HEK293 (cell line): ENCODE measurements around the gene ARV1.

Experiments
- SALL2 ChIP-seq: fragments of 450-650 bp; formaldehyde crosslinking; IDR thresholded peaks from 2 replicates; pipeline ENCODE4 v1.5.0; 2017; ENCODE audit warnings: missing biosample characterization, mild to moderate bottlenecking, missing genetic modification characterization, borderline replicate concordance
- SCRT2 ChIP-seq: fragments of 450-650 bp; formaldehyde crosslinking; IDR thresholded peaks from 2 replicates; pipeline ENCODE4 v1.5.1; 2016; ENCODE audit warnings: missing biosample characterization, missing genetic modification characterization
- SP3 ChIP-seq: fragments of 450-650 bp; formaldehyde crosslinking; IDR thresholded peaks from 2 replicates; pipeline ENCODE4 v1.5.1; 2016; ENCODE audit warnings: missing biosample characterization, missing genetic modification characterization
- ZBTB1 ChIP-seq: fragments of 450-650 bp; formaldehyde crosslinking; IDR thresholded peaks from 2 replicates; pipeline ENCODE4 v1.5.1; 2016; ENCODE audit warnings: missing biosample characterization, missing genetic modification characterization
- ZBTB17 ChIP-seq: fragments of 450-650 bp; formaldehyde crosslinking; IDR thresholded peaks from 2 replicates; pipeline ENCODE4 v1.5.1; 2016; ENCODE audit warnings: missing biosample characterization, missing genetic modification characterization
- ZBTB44 ChIP-seq: fragments of 450-650 bp; IDR thresholded peaks from 2 replicates; pipeline ENCODE4 v1.5.1; 2018; ENCODE audit warnings: missing biosample characterization, mild to moderate bottlenecking, missing genetic modification characterization
- ZBTB49 ChIP-seq: fragments of 450-650 bp; formaldehyde crosslinking; IDR thresholded peaks from 2 replicates; pipeline ENCODE4 v1.5.1; 2016; ENCODE audit warnings: missing biosample characterization, missing genetic modification characterization, low read depth
- ZBTB8A ChIP-seq: fragments of 450-650 bp; formaldehyde crosslinking; IDR thresholded peaks from 2 replicates; pipeline ENCODE4 v1.5.1; 2016; ENCODE audit warnings: missing biosample characterization, missing genetic modification characterization
- ZFP69B ChIP-seq: fragments of 450-650 bp; formaldehyde crosslinking; IDR thresholded peaks from 2 replicates; pipeline ENCODE4 v1.5.1; 2016; ENCODE audit warnings: missing biosample characterization, missing genetic modification characterization
- ZNF157 ChIP-seq: fragments of 450-650 bp; formaldehyde crosslinking; IDR thresholded peaks from 2 replicates; pipeline ENCODE4 v1.5.1; 2016; ENCODE audit warnings: missing biosample characterization, missing genetic modification characterization
- ZNF174 ChIP-seq: fragments of 450-650 bp; formaldehyde crosslinking; IDR thresholded peaks from 2 replicates; pipeline ENCODE4 v1.5.0; 2017; ENCODE audit warnings: missing biosample characterization, mild to moderate bottlenecking, missing genetic modification characterization
- ZNF184 ChIP-seq: fragments of 450-650 bp; IDR thresholded peaks from 2 replicates; pipeline ENCODE4 v1.5.1; 2018; ENCODE audit warnings: missing biosample characterization, mild to moderate bottlenecking, missing genetic modification characterization
- ZNF19 ChIP-seq: fragments of 450-650 bp; formaldehyde crosslinking; IDR thresholded peaks from 2 replicates; pipeline ENCODE4; 2016; ENCODE audit warnings: missing biosample characterization, missing genetic modification characterization, low read depth
- ZNF202 ChIP-seq: fragments of 450-650 bp; formaldehyde crosslinking; IDR thresholded peaks from 2 replicates; pipeline ENCODE4 v1.5.1; 2016; ENCODE audit warnings: missing biosample characterization, missing genetic modification characterization, borderline replicate concordance
- ZNF23 ChIP-seq: fragments of 450-650 bp; formaldehyde crosslinking; IDR thresholded peaks from 2 replicates; pipeline ENCODE4 v1.5.1; 2016; ENCODE audit warnings: missing biosample characterization, missing genetic modification characterization, borderline replicate concordance
- ZNF366 ChIP-seq: fragments of 450-650 bp; formaldehyde crosslinking; conservative IDR thresholded peaks from 2 replicates; pipeline ENCODE4 v1.5.1; 2016; ENCODE audit warnings: missing biosample characterization, missing genetic modification characterization
- ZNF391 ChIP-seq: fragments of 450-650 bp; formaldehyde crosslinking; IDR thresholded peaks from 2 replicates; pipeline ENCODE4 v1.5.1; 2016; ENCODE audit warnings: low read depth, missing biosample characterization, missing genetic modification characterization, borderline replicate concordance
- ZNF433 ChIP-seq: fragments of 450-650 bp; formaldehyde crosslinking; IDR thresholded peaks from 2 replicates; pipeline ENCODE4 v1.5.1; 2016; ENCODE audit warnings: missing biosample characterization, missing genetic modification characterization, low read depth
- ZNF510 ChIP-seq: fragments of 450-650 bp; formaldehyde crosslinking; IDR thresholded peaks from 2 replicates; pipeline ENCODE4 v1.5.1; 2018; ENCODE audit warnings: mild to moderate bottlenecking, missing genetic modification characterization, missing biosample characterization; ENCODE audit not compliant: insufficient replicate concordance
- ZNF600 ChIP-seq: fragments of 450-650 bp; formaldehyde crosslinking; IDR thresholded peaks from 2 replicates; pipeline ENCODE4 v1.5.1; 2016; ENCODE audit warnings: missing biosample characterization, missing genetic modification characterization
- ZNF639 ChIP-seq: fragments of 450-650 bp; formaldehyde crosslinking; IDR thresholded peaks from 2 replicates; pipeline ENCODE4 v1.5.1; 2016; ENCODE audit warnings: missing biosample characterization, missing genetic modification characterization
- ZNF777 ChIP-seq: fragments of 450-650 bp; formaldehyde crosslinking; IDR thresholded peaks from 2 replicates; pipeline ENCODE4 v1.5.1; 2017; ENCODE audit warnings: missing biosample characterization, missing genetic modification characterization, borderline replicate concordance
- ZNF792 ChIP-seq: fragments of 450-650 bp; formaldehyde crosslinking; IDR thresholded peaks from 2 replicates; pipeline ENCODE4 v1.5.1; 2016; ENCODE audit warnings: missing biosample characterization, missing genetic modification characterization
- TF ChIP-seq, protein P1 (sequence below): fragments of 450-650 bp; formaldehyde crosslinking; conservative IDR thresholded peaks from 2 replicates; pipeline ENCODE4 v1.5.1; 2016; ENCODE audit warnings: low read depth, missing biosample characterization, missing genetic modification characterization
- TF ChIP-seq, protein P2 (sequence below): fragments of 450-650 bp; formaldehyde crosslinking; IDR thresholded peaks from 2 replicates; pipeline ENCODE4 v1.5.1; 2016; ENCODE audit warnings: missing biosample characterization, missing genetic modification characterization

The ARV1 gene

DNA sequence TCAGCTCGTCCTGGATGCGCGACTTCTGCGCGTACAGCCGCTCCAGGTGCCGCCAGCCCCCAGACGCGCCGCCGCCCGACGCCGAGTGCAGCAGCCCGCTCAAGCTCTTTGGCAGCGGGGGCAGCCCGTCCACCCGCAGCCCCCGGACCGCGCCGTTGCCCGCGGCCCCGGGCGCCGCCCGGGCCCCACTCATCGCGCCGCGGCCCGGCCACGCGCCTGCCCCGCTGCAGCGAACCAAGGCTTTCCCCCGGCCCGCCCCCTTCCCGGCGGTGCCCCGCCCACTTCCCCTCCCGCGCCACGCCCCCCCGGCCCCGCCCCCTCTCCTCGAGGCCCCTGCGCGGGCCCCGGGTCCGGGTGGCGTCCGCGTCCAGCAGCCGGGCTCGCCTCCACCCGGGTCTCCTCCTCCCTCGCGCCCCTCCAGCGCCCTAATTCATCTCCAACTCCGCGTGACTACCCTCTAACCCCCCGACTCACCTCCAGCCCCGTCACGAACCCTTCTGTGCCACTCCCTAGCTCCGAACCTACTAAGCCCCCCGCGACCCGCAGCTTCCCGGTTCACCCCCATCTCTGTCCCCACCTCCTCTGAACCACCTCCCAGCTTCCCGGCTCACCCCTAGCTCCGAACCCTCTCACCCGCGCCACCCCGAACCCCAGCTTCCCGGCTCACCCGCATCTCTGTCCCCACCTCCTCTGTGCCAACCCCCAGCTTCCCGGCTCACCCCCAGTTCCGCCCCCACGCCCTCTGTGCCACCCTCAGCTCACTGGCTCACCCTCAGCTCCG, 61.3 kb downstream of the ARV1 start, which contains the start of gene FAM89A (continued):
- TF ChIP-seq ZNF792 (tag by site-specific recombination) (0 out of 2 replicates have a peak, but pooled peaks have one; percentile 82), SALL2 (no peak), ZBTB49 (tag by site-specific recombination) (no peak), ZBTB8A (tag by site-specific recombination) (peak; percentile 76), ZNF23 (tag by site-specific recombination) (no peak), ZNF391 (peak; percentile 84; the same call in 1 of the 2 replicates), ZNF639 (tag by site-specific recombination) (no peak; the same call in 1 of the 2 replicates), ZNF19 (tag by site-specific recombination) (no peak), ZBTB44 (tag by site-specific recombination) (peak; percentile 25; the same call in 1 of the 2 replicates), ZNF600 (tag by site-specific recombination) (no peak), ZBTB17 (tag by site-specific recombination) (no peak), ZNF510 (tag by site-specific recombination) (no peak), ZNF777 (no peak), ZNF202 (tag by site-specific recombination) (0 out of 2 replicates have a peak, but pooled peaks have one; percentile 20), ZFP69B (tag by site-specific recombination) (peak; percentile 68), SCRT2 (tag by site-specific recombination) (no peak), ZNF433 (tag by site-specific recombination) (no peak), ZNF366 (tag by site-specific recombination) (no peak), SP3 (no peak; the same call in 1 of the 2 replicates), ZBTB1 (peak; percentile 72; the same call in 1 of the 2 replicates), ZNF157 (tag by site-specific recombination) (peak; percentile 47), ZNF174 (tag by site-specific recombination) (no peak), ZNF184 (no peak)
- TF ChIP-seq, protein P1, sequence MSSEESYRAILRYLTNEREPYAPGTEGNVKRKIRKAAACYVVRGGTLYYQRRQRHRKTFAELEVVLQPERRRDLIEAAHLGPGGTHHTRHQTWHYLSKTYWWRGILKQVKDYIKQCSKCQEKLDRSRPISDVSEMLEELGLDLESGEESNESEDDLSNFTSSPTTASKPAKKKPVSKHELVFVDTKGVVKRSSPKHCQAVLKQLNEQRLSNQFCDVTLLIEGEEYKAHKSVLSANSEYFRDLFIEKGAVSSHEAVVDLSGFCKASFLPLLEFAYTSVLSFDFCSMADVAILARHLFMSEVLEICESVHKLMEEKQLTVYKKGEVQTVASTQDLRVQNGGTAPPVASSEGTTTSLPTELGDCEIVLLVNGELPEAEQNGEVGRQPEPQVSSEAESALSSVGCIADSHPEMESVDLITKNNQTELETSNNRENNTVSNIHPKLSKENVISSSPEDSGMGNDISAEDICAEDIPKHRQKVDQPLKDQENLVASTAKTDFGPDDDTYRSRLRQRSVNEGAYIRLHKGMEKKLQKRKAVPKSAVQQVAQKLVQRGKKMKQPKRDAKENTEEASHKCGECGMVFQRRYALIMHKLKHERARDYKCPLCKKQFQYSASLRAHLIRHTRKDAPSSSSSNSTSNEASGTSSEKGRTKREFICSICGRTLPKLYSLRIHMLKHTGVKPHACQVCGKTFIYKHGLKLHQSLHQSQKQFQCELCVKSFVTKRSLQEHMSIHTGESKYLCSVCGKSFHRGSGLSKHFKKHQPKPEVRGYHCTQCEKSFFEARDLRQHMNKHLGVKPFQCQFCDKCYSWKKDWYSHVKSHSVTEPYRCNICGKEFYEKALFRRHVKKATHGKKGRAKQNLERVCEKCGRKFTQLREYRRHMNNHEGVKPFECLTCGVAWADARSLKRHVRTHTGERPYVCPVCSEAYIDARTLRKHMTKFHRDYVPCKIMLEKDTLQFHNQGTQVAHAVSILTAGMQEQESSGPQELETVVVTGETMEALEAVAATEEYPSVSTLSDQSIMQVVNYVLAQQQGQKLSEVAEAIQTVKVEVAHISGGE (tag by site-specific recombination): peak; percentile 68
- TF ChIP-seq, protein P2, sequence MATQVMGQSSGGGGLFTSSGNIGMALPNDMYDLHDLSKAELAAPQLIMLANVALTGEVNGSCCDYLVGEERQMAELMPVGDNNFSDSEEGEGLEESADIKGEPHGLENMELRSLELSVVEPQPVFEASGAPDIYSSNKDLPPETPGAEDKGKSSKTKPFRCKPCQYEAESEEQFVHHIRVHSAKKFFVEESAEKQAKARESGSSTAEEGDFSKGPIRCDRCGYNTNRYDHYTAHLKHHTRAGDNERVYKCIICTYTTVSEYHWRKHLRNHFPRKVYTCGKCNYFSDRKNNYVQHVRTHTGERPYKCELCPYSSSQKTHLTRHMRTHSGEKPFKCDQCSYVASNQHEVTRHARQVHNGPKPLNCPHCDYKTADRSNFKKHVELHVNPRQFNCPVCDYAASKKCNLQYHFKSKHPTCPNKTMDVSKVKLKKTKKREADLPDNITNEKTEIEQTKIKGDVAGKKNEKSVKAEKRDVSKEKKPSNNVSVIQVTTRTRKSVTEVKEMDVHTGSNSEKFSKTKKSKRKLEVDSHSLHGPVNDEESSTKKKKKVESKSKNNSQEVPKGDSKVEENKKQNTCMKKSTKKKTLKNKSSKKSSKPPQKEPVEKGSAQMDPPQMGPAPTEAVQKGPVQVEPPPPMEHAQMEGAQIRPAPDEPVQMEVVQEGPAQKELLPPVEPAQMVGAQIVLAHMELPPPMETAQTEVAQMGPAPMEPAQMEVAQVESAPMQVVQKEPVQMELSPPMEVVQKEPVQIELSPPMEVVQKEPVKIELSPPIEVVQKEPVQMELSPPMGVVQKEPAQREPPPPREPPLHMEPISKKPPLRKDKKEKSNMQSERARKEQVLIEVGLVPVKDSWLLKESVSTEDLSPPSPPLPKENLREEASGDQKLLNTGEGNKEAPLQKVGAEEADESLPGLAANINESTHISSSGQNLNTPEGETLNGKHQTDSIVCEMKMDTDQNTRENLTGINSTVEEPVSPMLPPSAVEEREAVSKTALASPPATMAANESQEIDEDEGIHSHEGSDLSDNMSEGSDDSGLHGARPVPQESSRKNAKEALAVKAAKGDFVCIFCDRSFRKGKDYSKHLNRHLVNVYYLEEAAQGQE (tag by site-specific recombination): peak; percentile 51; the same call in 1 of the 2 replicates
